Right lobe of liver (tissue), 4 donors: ENCODE results near the gene NT5DC4.

Experiments
- CTCF ChIP-seq, 4 donors: fragments of 200-600 bp in 3 of 4; fragments of 450-650 bp in 1 of 4; IDR thresholded peaks; one replicate each; pipeline versions ENCODE4 v1.5.1 to v1.8.0; 2016 to 2022; ENCODE audit warnings: antibody characterized with exemption in 4 of 4, mild to moderate bottlenecking in 2 of 4
- POLR2A ChIP-seq: fragments of 450-650 bp; IDR thresholded peaks from one replicate; pipeline ENCODE4 v1.6.1; 2017; ENCODE audit warnings: antibody characterized with exemption, mild to moderate bottlenecking
- donor health status: DM: no; HTN: no; CAD: no.
- donor health status: DM: no; HTN: no; CAD: no.
- donor health status: DM: no; HTN: yes; CAD: no.

- TF ChIP-seq CTCF (IDR thresholded peaks at IDR 0.05) (peak in 2 of 4 donors; percentile 4 to 12), POLR2A (no peak)
Measured at GRCh38 chr2:112724591-112725525, 4.0 kb downstream of the NT5DC4 start.
